Measurements from ENCODE around the gene C6orf62.

The C6orf62 gene

DNA sequence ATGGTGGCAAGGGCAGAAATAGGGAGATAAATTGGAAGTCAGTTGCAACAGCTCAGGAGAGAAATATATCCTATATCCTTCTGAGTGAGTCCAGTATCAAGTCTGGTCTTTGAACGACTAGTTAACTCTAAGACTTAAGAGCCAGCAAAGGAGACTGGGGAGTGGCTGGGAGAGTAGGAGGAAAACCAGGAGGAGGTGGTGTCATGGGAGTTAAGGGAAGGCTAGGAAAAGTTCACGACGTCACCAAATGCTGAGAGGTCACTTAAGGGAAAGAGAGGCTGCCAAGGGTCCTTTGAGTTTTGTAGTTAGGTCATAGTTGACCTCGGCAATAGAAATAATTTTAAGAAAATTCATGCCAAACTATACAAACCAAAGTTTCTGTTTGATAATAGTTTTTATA is 27.0 kb downstream of the C6orf62 start:
- TF ChIP-seq, protein P1, sequence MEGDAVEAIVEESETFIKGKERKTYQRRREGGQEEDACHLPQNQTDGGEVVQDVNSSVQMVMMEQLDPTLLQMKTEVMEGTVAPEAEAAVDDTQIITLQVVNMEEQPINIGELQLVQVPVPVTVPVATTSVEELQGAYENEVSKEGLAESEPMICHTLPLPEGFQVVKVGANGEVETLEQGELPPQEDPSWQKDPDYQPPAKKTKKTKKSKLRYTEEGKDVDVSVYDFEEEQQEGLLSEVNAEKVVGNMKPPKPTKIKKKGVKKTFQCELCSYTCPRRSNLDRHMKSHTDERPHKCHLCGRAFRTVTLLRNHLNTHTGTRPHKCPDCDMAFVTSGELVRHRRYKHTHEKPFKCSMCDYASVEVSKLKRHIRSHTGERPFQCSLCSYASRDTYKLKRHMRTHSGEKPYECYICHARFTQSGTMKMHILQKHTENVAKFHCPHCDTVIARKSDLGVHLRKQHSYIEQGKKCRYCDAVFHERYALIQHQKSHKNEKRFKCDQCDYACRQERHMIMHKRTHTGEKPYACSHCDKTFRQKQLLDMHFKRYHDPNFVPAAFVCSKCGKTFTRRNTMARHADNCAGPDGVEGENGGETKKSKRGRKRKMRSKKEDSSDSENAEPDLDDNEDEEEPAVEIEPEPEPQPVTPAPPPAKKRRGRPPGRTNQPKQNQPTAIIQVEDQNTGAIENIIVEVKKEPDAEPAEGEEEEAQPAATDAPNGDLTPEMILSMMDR (IDR thresholded peaks at IDR 0.05; ENCODE audit: extremely low read depth, missing control alignments): no peak
- DNase-seq (ENCODE audit: low spot score): no peak

DNA sequence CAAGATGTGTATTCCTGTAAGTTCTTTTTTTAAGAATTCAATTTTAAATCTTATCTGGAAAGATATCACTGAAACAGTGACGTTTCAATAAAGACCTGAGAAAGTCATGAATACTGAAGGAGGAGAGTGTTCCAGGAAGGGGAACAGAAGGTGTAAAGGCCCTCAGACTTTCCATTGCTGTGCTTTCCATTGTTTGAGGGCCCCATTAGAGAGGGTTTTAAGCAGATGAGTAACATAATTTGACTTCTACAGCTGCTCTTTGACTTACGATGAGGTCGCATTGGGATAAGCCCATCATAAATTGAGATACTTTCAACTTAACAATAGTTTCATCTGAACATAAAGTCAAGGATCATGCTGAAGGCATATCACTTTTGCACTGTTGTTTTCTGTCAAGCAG is 27.4 kb downstream of the C6orf62 start:
- DNase-seq (ENCODE audit: low spot score): no peak
- TF ChIP-seq, protein P1 (IDR thresholded peaks at IDR 0.05; ENCODE audit: extremely low read depth, missing control alignments): no peak

DNA sequence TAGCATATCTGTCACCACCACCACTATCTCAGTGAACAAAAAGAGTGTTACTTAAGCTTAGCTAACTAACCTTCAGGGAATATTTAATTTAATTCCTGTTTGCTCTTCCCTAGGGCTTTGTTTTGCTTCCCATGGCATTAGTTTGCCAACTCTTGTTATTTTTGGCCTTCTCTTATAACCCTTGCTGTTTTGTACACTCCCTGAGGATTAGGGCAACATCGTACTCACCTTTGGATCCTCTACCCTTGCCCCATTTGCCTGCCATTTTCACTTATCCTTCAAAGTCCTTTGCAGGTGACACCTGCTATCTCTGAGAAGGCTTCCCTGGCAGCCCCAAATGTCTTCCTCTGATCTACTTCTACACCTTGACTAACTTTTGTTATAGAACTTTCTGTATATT is 28.4 kb downstream of the C6orf62 start:
- TF ChIP-seq, protein P1 (IDR thresholded peaks at IDR 0.05; ENCODE audit: extremely low read depth, missing control alignments): no peak
- DNase-seq (ENCODE audit: low spot score): no peak

DNA sequence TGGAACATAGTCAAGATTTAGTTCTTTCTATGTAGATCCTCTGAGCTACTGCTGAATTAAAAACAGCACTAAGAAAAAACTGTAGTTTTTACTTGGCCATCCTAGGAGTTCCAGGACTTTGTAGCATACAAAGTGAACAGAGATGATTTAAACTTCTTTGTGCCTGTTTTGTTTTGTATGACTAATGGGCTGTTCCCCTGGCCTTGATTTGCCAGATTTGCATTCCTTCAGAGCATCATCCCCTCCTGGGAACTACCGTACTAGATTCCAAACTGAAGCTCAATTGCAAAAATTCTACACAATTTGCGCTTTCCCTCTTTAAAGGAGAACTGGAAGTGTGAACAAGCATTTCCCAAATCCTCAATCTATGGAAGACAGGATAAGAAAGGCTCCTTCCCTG is 29.0 kb downstream of the C6orf62 start:
- DNase-seq (ENCODE audit: low spot score): no peak

DNA sequence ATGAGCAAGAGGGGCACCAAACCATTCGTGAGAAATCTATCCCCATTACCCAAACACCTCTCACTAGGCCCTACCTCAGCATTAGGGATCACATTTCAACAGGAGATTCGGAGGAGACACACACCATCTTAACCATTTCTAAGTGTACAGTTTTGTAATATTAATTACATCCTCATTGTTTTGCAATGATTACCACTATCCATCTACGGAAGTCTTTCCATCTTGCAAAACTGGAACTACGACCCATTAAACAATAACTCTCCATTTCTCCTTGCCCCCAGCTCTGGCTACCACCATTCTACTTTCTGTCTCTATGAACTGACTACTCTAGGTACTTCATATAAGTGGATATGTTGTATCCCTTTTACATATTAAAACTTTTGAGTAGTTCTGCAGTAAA is 32.0 kb downstream of the C6orf62 start:
- TF ChIP-seq, protein P1 (IDR thresholded peaks at IDR 0.05; ENCODE audit: extremely low read depth, missing control alignments): no peak
- DNase-seq (ENCODE audit: low spot score): no peak

More for the DNA sequence above, 29.0 kb downstream of the C6orf62 start:
- TF ChIP-seq, protein P1 (IDR thresholded peaks at IDR 0.05; ENCODE audit: extremely low read depth, missing control alignments): no peak

DNA sequence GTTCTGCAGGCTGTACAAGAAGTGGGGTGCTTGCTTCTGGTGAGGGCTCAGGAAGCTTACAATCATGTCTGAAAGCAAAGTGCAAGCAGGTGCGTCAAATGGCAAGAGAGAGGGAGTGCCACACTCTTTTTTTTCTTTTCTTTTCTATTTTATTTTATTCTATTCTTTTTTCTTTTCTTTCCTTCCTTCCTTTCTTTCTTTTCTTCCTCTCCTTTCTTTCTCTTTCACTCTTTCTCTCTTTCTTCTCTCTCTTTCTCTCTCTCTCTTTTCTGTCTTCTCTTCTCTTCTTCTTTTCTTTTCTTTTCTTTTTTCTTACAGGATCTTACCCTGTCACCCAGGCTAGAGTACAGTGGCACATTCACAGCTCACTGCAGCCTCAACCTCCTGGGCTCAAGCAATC is 32.5 kb downstream of the C6orf62 start:
- DNase-seq (ENCODE audit: low spot score): no peak
- TF ChIP-seq, protein P1 (IDR thresholded peaks at IDR 0.05; ENCODE audit: extremely low read depth, missing control alignments): no peak

DNA sequence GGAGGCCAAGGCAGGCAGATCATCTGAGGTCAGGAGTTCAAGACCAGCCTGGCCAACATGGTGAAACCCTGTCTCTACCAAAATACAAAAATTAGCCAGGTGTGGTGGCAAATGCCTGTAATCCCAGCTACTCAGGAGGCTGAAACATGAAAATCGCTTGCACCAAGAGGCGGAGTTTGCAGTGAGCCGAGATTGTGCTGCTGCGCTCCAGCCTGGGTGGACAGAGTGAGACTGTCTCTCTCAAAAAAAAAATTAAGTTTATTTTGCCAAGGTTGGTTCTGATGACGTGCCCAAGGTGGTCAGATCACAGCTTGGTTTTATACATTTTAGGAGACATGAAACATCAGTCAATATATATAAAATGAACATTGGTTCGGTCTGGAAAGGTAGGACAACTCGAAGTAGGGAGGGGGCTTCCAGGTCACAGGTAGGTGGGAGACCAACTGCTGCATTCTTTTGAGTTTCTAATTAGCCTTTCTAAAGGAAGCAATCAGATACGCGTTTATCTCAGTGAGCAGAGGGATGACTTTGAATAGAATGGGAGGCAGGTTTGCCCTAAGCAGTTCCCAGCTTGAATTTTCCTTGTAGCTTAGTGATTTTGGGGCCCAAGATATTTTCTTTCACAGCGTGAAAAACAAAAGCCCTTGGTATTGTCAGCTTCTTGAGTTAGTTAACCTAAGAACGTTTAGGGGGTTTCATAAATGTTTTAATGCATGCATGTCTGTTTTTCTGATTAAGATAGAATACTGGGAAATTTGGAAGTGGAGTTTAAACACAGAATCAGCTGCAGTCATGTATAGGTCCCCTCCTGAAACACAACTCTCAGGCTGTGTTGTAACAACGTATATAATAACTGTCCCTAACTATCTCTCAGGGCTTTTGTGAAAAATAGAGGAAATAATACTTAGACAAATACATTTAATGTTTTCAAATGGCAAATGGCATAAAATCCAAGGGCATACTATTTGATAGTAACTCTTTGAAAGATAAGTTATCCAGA is 35.4 kb downstream of the C6orf62 start:
- no peak for DNase-seq (ENCODE audit: low spot score)
- TF ChIP-seq, protein P1 (IDR thresholded peaks at IDR 0.05; ENCODE audit: extremely low read depth, missing control alignments): no peak
